ENCODE measurements around the gene PLEKHA1.

PLEKHA1 gene

GRCh38 chr10:122390271-122390670 is 15.8 kb downstream of the PLEKHA1 start:
- H3K4me2 ChIP-seq (ENCODE audit: low read length) = no peak overlapping the region
- no peaks in the 10 kb centered on the region for H3K9me3 ChIP-seq (ENCODE audit: low read length)
- H3K36me3 ChIP-seq (ENCODE audit: insufficient read depth, low read length) = no peaks in the 10 kb centered on the region
- no peaks in the 10 kb centered on the region for H3K9me2 ChIP-seq (ENCODE audit: low read depth, low read length)
- H3K79me2 ChIP-seq (ENCODE audit: insufficient read depth, low read length) = no peaks in the 10 kb centered on the region
- no peak overlapping the region for H3K27ac ChIP-seq (ENCODE audit: low read depth, low read length, poor library complexity, severe bottlenecking)
- no peaks in the 10 kb centered on the region for H3K27me3 ChIP-seq (ENCODE audit: insufficient read depth, low read length)
- H3K4me3 ChIP-seq (ENCODE audit: low read depth, low read length, poor library complexity, severe bottlenecking) = no peak overlapping the region
- H4K20me1 ChIP-seq (ENCODE audit: insufficient read depth, low read length) = no peaks in the 10 kb centered on the region
- H3K9ac ChIP-seq (ENCODE audit: low read length) = no peak overlapping the region
- no peaks in the 10 kb centered on the region for H3K4me1 ChIP-seq (ENCODE audit: insufficient read depth, low read length, severe bottlenecking)
- no peaks in the 10 kb centered on the region for H3F3A ChIP-seq (ENCODE audit: insufficient read depth, low read length)
- no peak for TF ChIP-seq EZH2 (IDR thresholded peaks at IDR 0.05; ENCODE audit: borderline replicate concordance, low read length)
- H2AFZ ChIP-seq (ENCODE audit: low read length) = no peak overlapping the region

GRCh38 chr10:122390679-122391078 is 16.2 kb downstream of the PLEKHA1 start:
- no peak for TF ChIP-seq EZH2 (IDR thresholded peaks at IDR 0.05; ENCODE audit: borderline replicate concordance, low read length)
- no peak for TF ChIP-seq CTCF (IDR thresholded peaks at IDR 0.05; ENCODE audit: low read length)
- Histone ChIP-seq H3K27ac (ENCODE audit: low read depth, low read length, poor library complexity, severe bottlenecking) (no peak overlapping the region), H2AFZ (ENCODE audit: low read length) (no peak overlapping the region), H3K27me3 (ENCODE audit: insufficient read depth, low read length) (no peaks in the 10 kb centered on the region), H3K9me2 (ENCODE audit: low read depth, low read length) (no peaks in the 10 kb centered on the region), H3K79me2 (ENCODE audit: insufficient read depth, low read length) (no peaks in the 10 kb centered on the region), H3K4me3 (ENCODE audit: low read depth, low read length, poor library complexity, severe bottlenecking) (no peak overlapping the region), H4K20me1 (ENCODE audit: insufficient read depth, low read length) (no peaks in the 10 kb centered on the region), H3K4me1 (ENCODE audit: insufficient read depth, low read length, severe bottlenecking) (no peaks in the 10 kb centered on the region), H3F3A (ENCODE audit: insufficient read depth, low read length) (no peaks in the 10 kb centered on the region), H3K9ac (ENCODE audit: low read length) (no peak overlapping the region), H3K4me2 (ENCODE audit: low read length) (no peak overlapping the region), H3K9me3 (ENCODE audit: low read length) (no peaks in the 10 kb centered on the region), H3K36me3 (ENCODE audit: insufficient read depth, low read length) (no peaks in the 10 kb centered on the region)

- H2AFZ ChIP-seq (ENCODE audit: low read length) = no peak overlapping the region
- TF ChIP-seq EZH2 (IDR thresholded peaks at IDR 0.05; ENCODE audit: borderline replicate concordance, low read length) (no peak), CTCF (IDR thresholded peaks at IDR 0.05; ENCODE audit: low read length) (no peak)
- H3K4me1 ChIP-seq (ENCODE audit: insufficient read depth, low read length, severe bottlenecking) = no peaks in the 10 kb centered on the region
- no peaks in the 10 kb centered on the region for H4K20me1 ChIP-seq (ENCODE audit: insufficient read depth, low read length)
- no peaks in the 10 kb centered on the region for H3K9me3 ChIP-seq (ENCODE audit: low read length)
- no peak overlapping the region for H3K9ac ChIP-seq (ENCODE audit: low read length)
- no peaks in the 10 kb centered on the region for H3F3A ChIP-seq (ENCODE audit: insufficient read depth, low read length)
- H3K4me2 ChIP-seq (ENCODE audit: low read length) = no peak overlapping the region
- no peaks in the 10 kb centered on the region for H3K27me3 ChIP-seq (ENCODE audit: insufficient read depth, low read length)
- no peak overlapping the region for H3K27ac ChIP-seq (ENCODE audit: low read depth, low read length, poor library complexity, severe bottlenecking)
- H3K36me3 ChIP-seq (ENCODE audit: insufficient read depth, low read length) = no peaks in the 10 kb centered on the region
- no peaks in the 10 kb centered on the region for H3K79me2 ChIP-seq (ENCODE audit: insufficient read depth, low read length)
- no peaks in the 10 kb centered on the region for H3K9me2 ChIP-seq (ENCODE audit: low read depth, low read length)
- H3K4me3 ChIP-seq (ENCODE audit: low read depth, low read length, poor library complexity, severe bottlenecking) = no peak overlapping the region
Measured at GRCh38 chr10:122391875-122392274, 17.4 kb downstream of the PLEKHA1 start.

- Histone ChIP-seq H3K9me3 (ENCODE audit: low read length) (no peaks in the 10 kb centered on the region), H3K9me2 (ENCODE audit: low read depth, low read length) (no peaks in the 10 kb centered on the region), H2AFZ (ENCODE audit: low read length) (no peak overlapping the region), H3K79me2 (ENCODE audit: insufficient read depth, low read length) (no peaks in the 10 kb centered on the region), H3K4me2 (ENCODE audit: low read length) (no peak overlapping the region), H3K9ac (ENCODE audit: low read length) (no peak overlapping the region), H3F3A (ENCODE audit: insufficient read depth, low read length) (no peaks in the 10 kb centered on the region), H3K36me3 (ENCODE audit: insufficient read depth, low read length) (no peaks in the 10 kb centered on the region), H3K4me1 (ENCODE audit: insufficient read depth, low read length, severe bottlenecking) (no peaks in the 10 kb centered on the region), H3K27ac (ENCODE audit: low read depth, low read length, poor library complexity, severe bottlenecking) (no peak overlapping the region), H3K27me3 (ENCODE audit: insufficient read depth, low read length) (no peaks in the 10 kb centered on the region), H3K4me3 (ENCODE audit: low read depth, low read length, poor library complexity, severe bottlenecking) (no peak overlapping the region), H4K20me1 (ENCODE audit: insufficient read depth, low read length) (no peaks in the 10 kb centered on the region)
- TF ChIP-seq EZH2 (IDR thresholded peaks at IDR 0.05; ENCODE audit: borderline replicate concordance, low read length) (no peak), CTCF (IDR thresholded peaks at IDR 0.05; ENCODE audit: low read length) (no peak)
Measured at GRCh38 chr10:122392835-122393234, 18.3 kb downstream of the PLEKHA1 start.

Measured in OCI-LY1 (cell line).